MCF 10A (cell line): Measurements from ENCODE around the gene INPP4A. TPM values are rescaled to one million over a fixed set of nuclear protein-coding genes. Genes with fewer than 3 reads are reported as not detected.
"Not testable (repeated sequence)": the region's sequence is repeated elsewhere in the genome, so short reads cannot be mapped to it uniquely, and the experiment has no call there.

Source experiments
- BruUV-seq: library from RNA; stranded (reverse); fragments of 400-500 nt; replicated peaks from 2 replicates; lab custom pipeline; 2021; lab: Mats Ljungman, UMichigan
- CTCF ChIA-PET: fragments of 300-600 bp; sonication (Branson Sonifier 250); formaldehyde crosslinking; extraction: SDS; loops from one replicate; lab custom pipeline; 2021; ENCODE audit warnings: antibody characterized with exemption, inconsistent platforms; lab: Yijun Ruan, JAX
- POLR2A ChIA-PET: fragments of 300-600, 350-650 bp; sonication (Branson Sonifier 250); formaldehyde crosslinking; extraction: SDS; loops from one replicate; lab custom pipeline; 2020; ENCODE audit warnings: antibody characterized with exemption, inconsistent platforms; lab: Yijun Ruan, JAX
- DNase-seq: peaks from one replicate; pipeline ENCODE4 v3.0.0-alpha.2; 2018; ENCODE audit not compliant: unreplicated experiment
- H3K27ac Mint-ChIP-seq: one replicate; pipeline ENCODE4 v1.8.0; 2022; ENCODE audit warnings: mild to moderate bottlenecking, low read depth, mixed read lengths; ENCODE audit not compliant: unreplicated experiment
- H3K27me3 Mint-ChIP-seq: one replicate; pipeline ENCODE4 v1.8.0; 2022; ENCODE audit warnings: mixed read lengths; ENCODE audit not compliant: insufficient read depth, unreplicated experiment
- H3K36me3 Mint-ChIP-seq: one replicate; pipeline ENCODE4 v1.8.0; 2022; ENCODE audit warnings: mild to moderate bottlenecking, moderate library complexity, mixed read lengths; ENCODE audit not compliant: insufficient read depth, unreplicated experiment
- H3K4me1 Mint-ChIP-seq: one replicate; pipeline ENCODE4 v1.8.0; 2022; ENCODE audit warnings: mixed read lengths; ENCODE audit not compliant: insufficient read depth, unreplicated experiment
- H3K4me3 Mint-ChIP-seq: one replicate; pipeline ENCODE4 v1.8.0; 2022; ENCODE audit warnings: mild to moderate bottlenecking, moderate library complexity, mixed read lengths; ENCODE audit not compliant: unreplicated experiment
- H3K9me3 Mint-ChIP-seq: one replicate; pipeline ENCODE4 v1.8.0; 2022; ENCODE audit warnings: mixed read lengths; ENCODE audit not compliant: unreplicated experiment
- intact Hi-C: fragments of 100-400 bp; cut with micrococcal nuclease; formaldehyde crosslinking; loops from 2 replicates; pipeline ENCODE4 v1.14.1; 2022
- total RNA-seq: library from RNA; stranded (reverse); gene quantifications from 2 replicates; pipeline ENCODE4 v1.2.3, GENCODE V29; 2022
- TF ChIP-seq, protein P1 (sequence below): fragments of 200-600 bp; IDR thresholded peaks from one replicate; pipeline ENCODE4 v1.8.0; 2022; ENCODE audit warnings: antibody characterized with exemption, mild to moderate bottlenecking; ENCODE audit not compliant: unreplicated experiment

The INPP4A gene
- total RNA-seq, 1 experiment from 2014 or later: 21.5 TPM

DNA sequence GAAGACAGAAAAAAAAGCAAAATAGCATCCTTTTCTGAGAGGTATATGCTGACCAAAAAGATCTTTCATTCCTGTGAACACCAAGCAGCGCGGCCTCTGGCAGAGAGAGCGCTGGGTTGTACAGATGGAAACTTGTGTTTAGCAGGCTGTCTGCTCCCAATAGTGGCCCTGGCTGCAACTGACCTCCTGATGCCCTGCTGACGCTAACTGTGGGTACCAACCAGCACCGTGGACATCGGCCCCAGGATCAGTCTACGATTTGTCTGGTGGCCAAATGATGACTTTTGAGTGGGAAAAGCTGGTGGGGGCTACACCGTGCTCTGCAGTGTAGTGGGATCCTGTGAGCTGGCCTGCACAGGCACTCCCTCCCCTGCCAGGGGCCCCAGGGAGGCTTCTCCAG is 147.9 kb downstream of the INPP4A start:
- BruUV-seq: no TSS peak
- intact Hi-C loops: no loop called here
- ChIA-PET POLR2A (no interaction called here), CTCF (no interaction called here)
- no peak overlapping the region for H3K27ac Mint-ChIP-seq
- no peaks in the 10 kb centered on the region for H3K27me3 Mint-ChIP-seq
- TF ChIP-seq, protein P1, sequence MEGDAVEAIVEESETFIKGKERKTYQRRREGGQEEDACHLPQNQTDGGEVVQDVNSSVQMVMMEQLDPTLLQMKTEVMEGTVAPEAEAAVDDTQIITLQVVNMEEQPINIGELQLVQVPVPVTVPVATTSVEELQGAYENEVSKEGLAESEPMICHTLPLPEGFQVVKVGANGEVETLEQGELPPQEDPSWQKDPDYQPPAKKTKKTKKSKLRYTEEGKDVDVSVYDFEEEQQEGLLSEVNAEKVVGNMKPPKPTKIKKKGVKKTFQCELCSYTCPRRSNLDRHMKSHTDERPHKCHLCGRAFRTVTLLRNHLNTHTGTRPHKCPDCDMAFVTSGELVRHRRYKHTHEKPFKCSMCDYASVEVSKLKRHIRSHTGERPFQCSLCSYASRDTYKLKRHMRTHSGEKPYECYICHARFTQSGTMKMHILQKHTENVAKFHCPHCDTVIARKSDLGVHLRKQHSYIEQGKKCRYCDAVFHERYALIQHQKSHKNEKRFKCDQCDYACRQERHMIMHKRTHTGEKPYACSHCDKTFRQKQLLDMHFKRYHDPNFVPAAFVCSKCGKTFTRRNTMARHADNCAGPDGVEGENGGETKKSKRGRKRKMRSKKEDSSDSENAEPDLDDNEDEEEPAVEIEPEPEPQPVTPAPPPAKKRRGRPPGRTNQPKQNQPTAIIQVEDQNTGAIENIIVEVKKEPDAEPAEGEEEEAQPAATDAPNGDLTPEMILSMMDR: no peak
- peaks cover 19% of the 10 kb centered on the region for H3K36me3 Mint-ChIP-seq
- no peak overlapping the region for H3K4me3 Mint-ChIP-seq
- H3K4me1 Mint-ChIP-seq: no peaks in the 10 kb centered on the region
- DNase-seq: no peak
- no peaks in the 10 kb centered on the region for H3K9me3 Mint-ChIP-seq

DNA sequence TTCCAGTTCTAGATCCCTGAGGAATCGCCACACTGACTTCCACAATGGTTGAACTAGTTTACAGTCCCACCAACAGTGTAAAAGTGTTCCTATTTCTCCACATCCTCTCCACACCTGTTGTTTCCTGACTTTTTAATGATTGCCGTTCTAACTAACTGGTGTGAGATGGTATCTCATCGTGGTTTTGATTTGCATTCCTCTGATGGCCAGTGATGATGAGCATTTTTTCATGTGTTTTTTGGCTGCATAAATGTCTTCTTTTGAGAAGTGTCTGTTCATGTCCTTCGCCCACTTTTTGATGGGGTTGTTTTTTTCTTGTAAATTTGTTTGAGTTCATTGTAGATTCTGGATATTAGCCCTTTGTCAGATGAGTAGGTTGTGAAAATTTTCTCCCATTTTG is 150.0 kb downstream of the INPP4A start:
- POLR2A ChIA-PET, H3K4me1 Mint-ChIP-seq, H3K27me3 Mint-ChIP-seq, H3K4me3 Mint-ChIP-seq, BruUV-seq, H3K9me3 Mint-ChIP-seq, DNase-seq, intact Hi-C loops, H3K27ac Mint-ChIP-seq: not testable (repeated sequence)
- CTCF ChIA-PET: interaction anchor here (0.7 kb wide), 1 partner anchor 513 kb away, joined by 3 read pairs; no protein-coding TSS in a partner anchor
- H3K36me3 Mint-ChIP-seq: peaks cover 17% of the 10 kb centered on the region

DNA sequence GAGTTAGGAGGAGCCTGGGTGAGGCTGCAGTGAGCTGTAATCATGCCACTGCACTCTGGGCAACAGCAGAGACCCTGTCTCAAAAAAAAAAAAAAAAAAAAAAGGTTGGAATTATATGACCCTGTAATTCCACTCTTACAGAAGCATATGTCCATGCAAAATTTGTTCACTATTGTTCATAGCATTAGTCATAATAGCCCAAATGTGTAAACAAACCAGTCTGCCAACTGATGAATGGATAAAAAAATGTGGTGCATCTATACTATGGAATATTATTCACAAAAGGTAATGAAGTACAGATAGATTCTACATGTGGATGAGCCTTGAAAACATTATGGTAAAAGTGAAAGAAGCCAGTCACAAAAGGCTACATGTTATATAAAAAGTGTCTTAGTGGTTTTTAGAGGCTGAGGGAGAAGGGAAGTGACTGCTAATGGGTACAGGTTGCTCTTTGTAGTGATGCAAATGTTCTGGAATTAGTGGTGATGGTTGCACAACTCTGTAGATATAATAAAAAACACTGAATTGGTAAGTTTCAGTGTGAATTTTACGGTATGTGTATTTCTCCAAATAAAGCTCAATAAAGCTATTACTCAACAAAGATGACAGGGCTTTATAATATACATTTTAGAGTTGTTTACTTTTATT is 154.2 kb downstream of the INPP4A start:
- peak overlapping the region; percentile 54 for H3K27ac Mint-ChIP-seq
- H3K4me1 Mint-ChIP-seq: peaks cover 12% of the 10 kb centered on the region
- TF ChIP-seq, protein P1: no peak
- H3K9me3 Mint-ChIP-seq: no peaks in the 10 kb centered on the region
- POLR2A ChIA-PET: interaction anchor here (1.0 to 1.5 kb wide), 3 partner anchors 8 to 188 kb away, joined by 3 to 6 read pairs (median 3); no protein-coding TSS in a partner anchor
- CTCF ChIA-PET: interaction anchor here (0.7 kb wide), 2 partner anchors 113 to 788 kb away, joined by 3 read pairs; no protein-coding TSS in a partner anchor
- intact Hi-C loops: no loop called here
- H3K27me3 Mint-ChIP-seq: no peaks in the 10 kb centered on the region
- BruUV-seq: no TSS peak
- H3K36me3 Mint-ChIP-seq: peaks cover 50% of the 10 kb centered on the region
- peak overlapping the region; percentile 6 for H3K4me3 Mint-ChIP-seq
- DNase-seq: peak; percentile 61

DNA sequence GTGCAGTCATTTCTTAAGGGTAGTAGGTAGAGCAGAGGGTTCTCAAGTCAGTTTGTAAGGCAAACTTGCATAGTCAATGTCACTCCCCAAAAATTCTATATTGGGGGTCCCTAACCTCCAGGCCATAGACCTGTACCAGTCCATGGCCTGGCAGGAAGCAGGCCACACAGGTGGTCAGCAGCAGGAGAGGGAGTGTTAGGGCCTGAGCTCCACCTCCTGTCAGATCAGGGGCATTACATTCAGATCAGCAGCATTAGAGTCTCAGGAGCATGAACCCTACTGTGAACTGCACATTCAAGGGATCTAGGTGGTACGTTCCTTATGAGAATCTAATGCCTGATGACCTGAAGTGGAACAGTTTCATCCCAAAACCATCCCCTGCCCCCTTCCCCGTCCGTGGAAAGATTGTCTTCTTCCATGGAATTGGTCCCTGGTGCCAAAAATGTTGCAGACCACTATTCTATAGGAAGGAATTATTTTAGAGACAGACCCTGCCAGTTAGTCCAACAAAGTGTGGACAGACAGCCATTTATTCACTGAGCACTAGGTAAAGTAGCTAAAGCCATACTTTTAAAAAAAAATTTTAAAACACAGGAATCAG is 157.0 kb downstream of the INPP4A start:
- H3K36me3 Mint-ChIP-seq: peaks cover 64% of the 10 kb centered on the region
- H3K9me3 Mint-ChIP-seq: no peaks in the 10 kb centered on the region
- H3K27ac Mint-ChIP-seq: no peak overlapping the region
- intact Hi-C loops: loop anchor here (1.0 to 5.0 kb wide), 2 partner anchors 34 to 188 kb away; no protein-coding TSS in a partner anchor
- CTCF ChIA-PET: interaction anchor here (0.7 to 3.5 kb wide), 4 partner anchors 189 to 310 kb away, joined by 3 to 19 read pairs (median 4); no protein-coding TSS in a partner anchor
- TF ChIP-seq, protein P1: peak; percentile 65
- BruUV-seq: no TSS peak
- no peaks in the 10 kb centered on the region for H3K27me3 Mint-ChIP-seq
- H3K4me1 Mint-ChIP-seq: peaks cover 30% of the 10 kb centered on the region
- POLR2A ChIA-PET: interaction anchor here (0.7 kb wide), 1 partner anchor 106 kb away, joined by 3 read pairs; no protein-coding TSS in a partner anchor
- DNase-seq: peak; percentile 53
- no peak overlapping the region for H3K4me3 Mint-ChIP-seq
